ENCODE data around the gene CIRBP.

- TF ChIP-seq CTCF (IDR thresholded peaks at IDR 0.05; ENCODE audit: poor library complexity) (no peak), EZH2 (IDR thresholded peaks at IDR 0.05; ENCODE audit: borderline replicate concordance) (no peak)
These were observed 38.7 kb downstream of the CIRBP start for GRCh38 chr19:1307755-1308303.
